HL-60 (cell line): ENCODE measurements around the gene RXRG.

Source experiments
- DNase-seq, 2 experiments: peaks; one replicate each; pipeline ENCODE4 v3.0.0-alpha.2; 2010 to 2020; ENCODE audit warnings: low read depth in 1 of 2, low spot score in 1 of 2
- H3K27ac ChIP-seq: fragments of 250-450 bp; sonication (Bioruptor Pico); replicated peaks from 2 replicates; pipeline ENCODE4 v1.5.1; 2020; ENCODE audit warnings: mild to moderate bottlenecking, moderate library complexity
- H3K27me3 ChIP-seq: fragments of 250-450 bp; sonication (Bioruptor Pico); 2 replicates; pipeline ENCODE4 v1.5.1; 2021; ENCODE audit warnings: mild to moderate bottlenecking, moderate library complexity; ENCODE audit not compliant: insufficient read depth, poor library complexity, severe bottlenecking
- H3K4me3 ChIP-seq: replicated peaks from 2 replicates; pipeline ENCODE4 v1.5.1; 2011; ENCODE audit warnings: mild to moderate bottlenecking, control low read depth, low read length; ENCODE audit not compliant: insufficient read depth
- GABPA ChIP-seq: IDR thresholded peaks from 2 replicates; pipeline ENCODE4 v1.6.1; 2012; ENCODE audit warnings: low read depth
- POLR2AphosphoS5 ChIP-seq: IDR thresholded peaks from 2 replicates; pipeline ENCODE4 v1.6.1; 2012; ENCODE audit warnings: low read depth
- REST ChIP-seq: IDR thresholded peaks from 2 replicates; pipeline ENCODE4 v1.6.1; 2012; ENCODE audit warnings: low read depth; ENCODE audit not compliant: insufficient replicate concordance
- SPI1 ChIP-seq: IDR thresholded peaks from 2 replicates; pipeline ENCODE4 v1.6.1; 2012; ENCODE audit warnings: low read depth, mild to moderate bottlenecking, borderline replicate concordance
- TF ChIP-seq, protein P1 (sequence below): IDR thresholded peaks from one replicate; pipeline ENCODE4 v1.5.1; 2011; ENCODE audit warnings: low read length, control low read depth, inconsistent platforms; ENCODE audit not compliant: insufficient read depth

The RXRG gene

GRCh38 chr1:165411396-165411795 is 33.5 kb downstream of the RXRG start:
- TF ChIP-seq GABPA: no peak
- TF ChIP-seq SPI1: no peak
- TF ChIP-seq, protein P1, sequence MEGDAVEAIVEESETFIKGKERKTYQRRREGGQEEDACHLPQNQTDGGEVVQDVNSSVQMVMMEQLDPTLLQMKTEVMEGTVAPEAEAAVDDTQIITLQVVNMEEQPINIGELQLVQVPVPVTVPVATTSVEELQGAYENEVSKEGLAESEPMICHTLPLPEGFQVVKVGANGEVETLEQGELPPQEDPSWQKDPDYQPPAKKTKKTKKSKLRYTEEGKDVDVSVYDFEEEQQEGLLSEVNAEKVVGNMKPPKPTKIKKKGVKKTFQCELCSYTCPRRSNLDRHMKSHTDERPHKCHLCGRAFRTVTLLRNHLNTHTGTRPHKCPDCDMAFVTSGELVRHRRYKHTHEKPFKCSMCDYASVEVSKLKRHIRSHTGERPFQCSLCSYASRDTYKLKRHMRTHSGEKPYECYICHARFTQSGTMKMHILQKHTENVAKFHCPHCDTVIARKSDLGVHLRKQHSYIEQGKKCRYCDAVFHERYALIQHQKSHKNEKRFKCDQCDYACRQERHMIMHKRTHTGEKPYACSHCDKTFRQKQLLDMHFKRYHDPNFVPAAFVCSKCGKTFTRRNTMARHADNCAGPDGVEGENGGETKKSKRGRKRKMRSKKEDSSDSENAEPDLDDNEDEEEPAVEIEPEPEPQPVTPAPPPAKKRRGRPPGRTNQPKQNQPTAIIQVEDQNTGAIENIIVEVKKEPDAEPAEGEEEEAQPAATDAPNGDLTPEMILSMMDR: no peak
- TF ChIP-seq POLR2AphosphoS5: no peak
- no peak for TF ChIP-seq REST
- H3K4me3 ChIP-seq: no peak overlapping the region
- H3K27me3 ChIP-seq: peaks cover 6% of the 10 kb centered on the region
- DNase-seq: no peak
- no peak overlapping the region for H3K27ac ChIP-seq

DNA sequence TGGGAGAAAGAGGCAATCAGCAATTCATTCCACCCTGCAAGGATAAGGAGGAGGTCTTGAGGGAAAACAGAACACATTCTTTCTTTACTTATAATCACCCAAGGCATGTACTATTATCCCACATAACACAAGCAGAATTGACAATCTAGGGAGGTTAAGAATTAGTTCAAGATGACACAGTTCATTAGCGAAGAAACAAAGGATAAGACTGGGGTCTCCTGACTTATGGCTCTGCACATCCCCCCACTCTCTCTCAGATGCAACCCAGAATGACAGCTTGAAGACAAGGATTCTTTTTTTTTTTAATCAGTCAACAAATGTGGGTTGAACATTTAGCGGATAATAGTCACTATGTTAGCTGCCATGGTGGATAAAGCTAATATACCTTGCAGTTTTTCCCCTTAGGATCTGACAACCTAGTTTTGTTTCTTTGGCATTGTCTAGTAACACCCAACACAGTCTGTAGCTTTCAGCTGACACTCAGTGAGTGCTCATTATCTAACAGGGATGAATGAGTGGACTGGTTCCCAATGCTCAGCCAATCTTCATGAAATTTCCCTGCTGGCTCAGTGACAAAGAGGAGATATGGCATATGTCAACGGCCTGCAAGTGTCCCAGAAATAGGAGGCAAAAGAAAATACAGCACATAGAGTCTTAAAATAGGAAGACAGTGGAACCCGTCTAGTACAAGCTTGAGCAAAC is 35.1 kb downstream of the RXRG start:
- H3K27ac ChIP-seq: no peak overlapping the region
- DNase-seq: no peak
- no peak overlapping the region for H3K4me3 ChIP-seq
- TF ChIP-seq SPI1 (no peak), GABPA (no peak), REST (no peak), POLR2AphosphoS5 (no peak)
- TF ChIP-seq, protein P1: no peak
- H3K27me3 ChIP-seq: peaks cover 4% of the 10 kb centered on the region

- peak; percentile 22 to 30 for DNase-seq
- TF ChIP-seq, protein P1: peak; percentile 13
- no peak for TF ChIP-seq POLR2AphosphoS5
- no peak overlapping the region for H3K4me3 ChIP-seq
- peaks cover 3% of the 10 kb centered on the region for H3K27me3 ChIP-seq
- no peak overlapping the region for H3K27ac ChIP-seq
These were observed 36.4 kb downstream of the RXRG start for GRCh38 chr1:165408518-165408917.

GRCh38 chr1:165407398-165407797 is 37.5 kb downstream of the RXRG start:
- Histone ChIP-seq H3K27ac (no peak overlapping the region), H3K27me3 (peaks cover 11% of the 10 kb centered on the region), H3K4me3 (no peak overlapping the region)
- no peak for TF ChIP-seq REST
- TF ChIP-seq POLR2AphosphoS5: no peak
- TF ChIP-seq GABPA: no peak
- TF ChIP-seq, protein P1: no peak
- TF ChIP-seq SPI1: no peak
- no peak for DNase-seq
